Ovary (tissue), 3 donors: Measurements from ENCODE around the gene ENTPD8.

Experiments
- CTCF ChIP-seq, 3 donors: fragments of 450-650 bp in 2 of 3; fragments of 200-600 bp in 1 of 3; IDR thresholded peaks; one replicate each; pipeline versions ENCODE4 v1.5.1 to v1.8.0; 2016 to 2022; ENCODE audit warnings: antibody characterized with exemption in 3 of 3, mild to moderate bottlenecking in 1 of 3
- EP300 ChIP-seq: sonication (generic); formaldehyde crosslinking; IDR thresholded peaks from one replicate; pipeline ENCODE4 v1.6.1; 2017; ENCODE audit warnings: antibody characterized with exemption
- POLR2A ChIP-seq: fragments of 450-650 bp; IDR thresholded peaks from one replicate; pipeline ENCODE4 v1.6.1; 2017; ENCODE audit warnings: antibody characterized with exemption, mild to moderate bottlenecking, moderate library complexity
- donor health status: DM: no; HTN: no; CAD: no.

GRCh38 chr9:137429974-137430722, 11.0 kb downstream of the ENTPD8 start:
- no peak for TF ChIP-seq CTCF (IDR thresholded peaks at IDR 0.05)
- no peak for TF ChIP-seq POLR2A
- no peak for TF ChIP-seq EP300
